Measurements from ENCODE around the gene CD55.

- TF ChIP-seq CTCF (IDR thresholded peaks at IDR 0.05 in 4 of 5, conservative IDR thresholded peaks at IDR 0.05 in 1 of 5), result no peak
- no peak for TF ChIP-seq POLR2A (IDR thresholded peaks at IDR 0.05)
These were observed 29.8 kb upstream of the CD55 start for GRCh38 chr1:207291723-207292122.

All from gastrocnemius medialis (tissue), 4 donors.